Smooth muscle cell (in vitro differentiated cells): ENCODE data around the gene ARHGAP24. TPM values are rescaled to one million over a fixed set of nuclear protein-coding genes. Genes with fewer than 3 reads are reported as not detected.

Experiments
- DNase-seq: peaks from one replicate; lab custom pipeline; 2025; ENCODE audit not compliant: unreplicated experiment; lab: John Stamatoyannopoulos, UW
- H2AFZ ChIP-seq: fragments of 200-600 bp; sonication (generic); 2 replicates; pipeline ENCODE4 v1.6.0; 2016; ENCODE audit warnings: antibody characterized with exemption, low read depth, mild to moderate bottlenecking
- H3F3A ChIP-seq: fragments of 200-600 bp; sonication (generic); 2 replicates; pipeline ENCODE4 v1.6.0; 2017; ENCODE audit warnings: antibody characterized with exemption, low read depth
- H3K27ac ChIP-seq: fragments of 200-600 bp; sonication (generic); 2 replicates; pipeline ENCODE4 v1.5.1; 2016; ENCODE audit warnings: low read depth, mild to moderate bottlenecking
- H3K27me3 ChIP-seq: fragments of 200-600 bp; sonication (generic); 2 replicates; pipeline ENCODE4 v1.6.1; 2016; ENCODE audit warnings: low read depth, mild to moderate bottlenecking
- H3K36me3 ChIP-seq: fragments of 200-600 bp; sonication (generic); 2 replicates; pipeline ENCODE4 v1.5.1; 2016; ENCODE audit warnings: low read depth
- H3K4me1 ChIP-seq: fragments of 200-600 bp; sonication (generic); 2 replicates; pipeline ENCODE4 v1.5.1; 2016; ENCODE audit warnings: low read depth
- H3K4me2 ChIP-seq: fragments of 200-600 bp; sonication (generic); 2 replicates; pipeline ENCODE4 v1.6.0; 2016; ENCODE audit warnings: mild to moderate bottlenecking
- H3K4me3 ChIP-seq: fragments of 200-600 bp; sonication (generic); 2 replicates; pipeline ENCODE4 v1.5.1; 2016; ENCODE audit warnings: mild to moderate bottlenecking
- H3K79me2 ChIP-seq: fragments of 200-600 bp; sonication (generic); 2 replicates; pipeline ENCODE4 v1.6.0; 2016; ENCODE audit warnings: low read depth, mild to moderate bottlenecking
- H3K9ac ChIP-seq: fragments of 200-600 bp; sonication (generic); 2 replicates; pipeline ENCODE4 v1.6.0; 2016; ENCODE audit warnings: low read depth
- H3K9me3 ChIP-seq: fragments of 200-600 bp; sonication (generic); replicated peaks from 2 replicates; pipeline ENCODE4 v1.5.1; 2016; ENCODE audit warnings: low read depth
- H4K20me1 ChIP-seq: fragments of 200-600 bp; sonication (generic); 2 replicates; pipeline ENCODE4 v1.6.0; 2016; ENCODE audit warnings: low read depth
- WGBS: methylation state at CpG from one replicate; pipeline ENCODE4 v1.1.7; 2016; ENCODE audit warnings: low lambda C conversion rate; 5-methylcytosine and 5-hydroxymethylcytosine counted together
- polyA plus RNA-seq: library from polyadenylated mRNA; unstranded; fragments of >200 nt; fragmentation: Nextera tagmentation; extraction: Ambion mirVana; gene quantifications from 2 replicates; pipeline ENCODE4 v1.2.1, GENCODE V29; 2016
- total RNA-seq: library from RNA; depleted of rRNA; stranded (reverse); fragments of >200 nt; gene quantifications from 2 replicates; pipeline ENCODE4 v1.2.3, GENCODE V29; 2014
- TF ChIP-seq, protein P1 (sequence below): fragments of 200-600 bp; sonication (generic); IDR thresholded peaks from 2 replicates; pipeline ENCODE4 v1.5.1; 2017; ENCODE audit warnings: borderline replicate concordance, mild to moderate bottlenecking, antibody characterized with exemption; ENCODE audit not compliant: insufficient read depth, poor library complexity, severe bottlenecking

Gene ARHGAP24
- total and polyA plus RNA-seq, 2 experiments from 2014 or later = 4.9 to 18.2 TPM

DNA sequence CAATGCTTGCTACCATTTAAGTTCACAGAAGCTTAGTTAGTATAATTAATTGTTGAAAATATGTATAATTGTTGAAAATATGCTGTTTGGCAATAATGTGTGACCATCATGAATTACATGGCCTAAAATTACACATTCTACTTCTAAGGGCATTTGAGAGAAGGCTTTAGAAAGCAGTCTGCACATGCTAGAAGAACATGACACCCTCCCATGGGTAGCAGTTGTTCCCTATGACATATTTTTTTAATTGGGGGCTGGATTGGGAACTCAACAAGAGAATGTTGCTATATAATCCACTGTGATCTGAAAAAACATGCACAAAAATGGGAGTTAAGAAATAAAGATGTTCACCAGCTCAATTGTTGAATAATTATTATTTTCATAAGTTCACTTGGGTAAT lies 331.4 kb downstream of the ARHGAP24 start:
- Histone ChIP-seq H3K27me3 (no peaks in the 10 kb centered on the region), H2AFZ (no peak overlapping the region), H3K36me3 (no peaks in the 10 kb centered on the region), H3K4me2 (no peak overlapping the region), H3K4me3 (no peak overlapping the region), H4K20me1 (no peaks in the 10 kb centered on the region), H3K9ac (no peak overlapping the region), H3K9me3 (no peaks in the 10 kb centered on the region), H3K27ac (no peak overlapping the region), H3K79me2 (no peaks in the 10 kb centered on the region), H3F3A (no peaks in the 10 kb centered on the region), H3K4me1 (no peaks in the 10 kb centered on the region)
- TF ChIP-seq, protein P1, sequence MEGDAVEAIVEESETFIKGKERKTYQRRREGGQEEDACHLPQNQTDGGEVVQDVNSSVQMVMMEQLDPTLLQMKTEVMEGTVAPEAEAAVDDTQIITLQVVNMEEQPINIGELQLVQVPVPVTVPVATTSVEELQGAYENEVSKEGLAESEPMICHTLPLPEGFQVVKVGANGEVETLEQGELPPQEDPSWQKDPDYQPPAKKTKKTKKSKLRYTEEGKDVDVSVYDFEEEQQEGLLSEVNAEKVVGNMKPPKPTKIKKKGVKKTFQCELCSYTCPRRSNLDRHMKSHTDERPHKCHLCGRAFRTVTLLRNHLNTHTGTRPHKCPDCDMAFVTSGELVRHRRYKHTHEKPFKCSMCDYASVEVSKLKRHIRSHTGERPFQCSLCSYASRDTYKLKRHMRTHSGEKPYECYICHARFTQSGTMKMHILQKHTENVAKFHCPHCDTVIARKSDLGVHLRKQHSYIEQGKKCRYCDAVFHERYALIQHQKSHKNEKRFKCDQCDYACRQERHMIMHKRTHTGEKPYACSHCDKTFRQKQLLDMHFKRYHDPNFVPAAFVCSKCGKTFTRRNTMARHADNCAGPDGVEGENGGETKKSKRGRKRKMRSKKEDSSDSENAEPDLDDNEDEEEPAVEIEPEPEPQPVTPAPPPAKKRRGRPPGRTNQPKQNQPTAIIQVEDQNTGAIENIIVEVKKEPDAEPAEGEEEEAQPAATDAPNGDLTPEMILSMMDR = no peak
- no peak for DNase-seq

DNA sequence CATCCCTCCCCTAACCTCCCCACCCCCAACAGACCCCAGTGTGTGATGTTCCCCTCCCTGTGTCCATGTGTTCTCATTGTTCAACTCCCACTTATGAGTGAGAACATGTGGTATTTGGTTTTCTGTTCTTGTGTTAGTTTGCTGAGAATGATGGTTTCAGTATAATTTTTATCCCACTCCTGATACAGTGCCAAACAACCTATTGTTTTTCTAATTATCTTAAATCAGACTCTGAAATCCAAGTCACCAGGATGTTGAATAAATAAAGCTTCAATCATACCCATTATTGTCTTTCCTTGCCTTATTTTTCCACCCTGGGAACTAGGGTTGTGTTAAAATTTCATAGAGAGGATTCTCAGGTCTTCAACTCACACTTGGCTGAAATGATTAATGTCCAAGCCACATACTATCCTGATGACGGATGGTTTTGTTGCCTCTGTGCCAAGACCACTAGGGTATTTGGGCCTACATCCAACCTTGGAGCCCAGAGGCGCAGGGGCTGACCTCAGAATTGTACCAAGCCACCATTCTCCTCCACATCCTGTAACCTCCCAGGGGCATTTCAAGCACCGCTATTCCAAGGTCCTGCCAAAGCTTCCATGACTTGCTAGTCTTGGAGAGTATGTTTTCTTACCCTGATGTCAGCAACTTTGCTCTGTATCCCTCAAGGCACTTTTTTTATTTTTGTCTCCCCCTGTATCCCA lies 332.4 kb downstream of the ARHGAP24 start:
- Histone ChIP-seq H3K4me3 (no peak overlapping the region), H3K9ac (no peak overlapping the region), H4K20me1 (no peaks in the 10 kb centered on the region), H3K36me3 (no peaks in the 10 kb centered on the region), H3K4me1 (no peaks in the 10 kb centered on the region), H3K79me2 (no peaks in the 10 kb centered on the region), H3K9me3 (no peaks in the 10 kb centered on the region), H3K27me3 (no peaks in the 10 kb centered on the region), H3K4me2 (no peak overlapping the region), H2AFZ (no peak overlapping the region), H3F3A (no peaks in the 10 kb centered on the region), H3K27ac (no peak overlapping the region)
- WGBS = 95% methylated on average over 3 of the region's 3 CpGs
- TF ChIP-seq, protein P1 = no peak
- no peak for DNase-seq

DNA sequence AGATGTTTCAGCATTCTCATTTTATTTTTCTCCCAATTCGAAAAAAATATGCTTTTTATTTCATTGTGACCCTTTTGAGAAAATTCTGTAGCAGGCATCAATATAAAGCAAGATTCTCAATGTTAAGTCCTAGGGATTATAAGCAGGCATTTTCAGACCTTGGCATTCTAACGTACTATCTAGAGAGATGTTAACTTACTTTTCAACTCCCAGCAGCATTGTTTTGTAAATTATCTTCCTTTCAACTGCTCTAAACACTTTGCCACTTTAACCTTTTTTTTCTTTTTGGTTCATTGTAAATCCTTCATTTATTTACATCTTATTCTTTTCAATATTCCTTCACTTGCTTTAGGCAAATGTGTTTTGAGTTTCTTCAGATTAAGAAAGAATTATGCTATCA lies 333.2 kb downstream of the ARHGAP24 start:
- H3K9me3 ChIP-seq = no peaks in the 10 kb centered on the region
- H3K79me2 ChIP-seq = no peaks in the 10 kb centered on the region
- no peaks in the 10 kb centered on the region for H3F3A ChIP-seq
- no peak overlapping the region for H3K27ac ChIP-seq
- H4K20me1 ChIP-seq = no peaks in the 10 kb centered on the region
- H3K4me2 ChIP-seq = no peak overlapping the region
- no peak overlapping the region for H2AFZ ChIP-seq
- 27% methylated on average over 2 of the region's 2 CpGs for WGBS
- H3K36me3 ChIP-seq = no peaks in the 10 kb centered on the region
- no peaks in the 10 kb centered on the region for H3K27me3 ChIP-seq
- H3K9ac ChIP-seq = no peak overlapping the region
- no peak for DNase-seq
- TF ChIP-seq, protein P1 = no peak
- H3K4me1 ChIP-seq = no peaks in the 10 kb centered on the region
- no peak overlapping the region for H3K4me3 ChIP-seq

DNA sequence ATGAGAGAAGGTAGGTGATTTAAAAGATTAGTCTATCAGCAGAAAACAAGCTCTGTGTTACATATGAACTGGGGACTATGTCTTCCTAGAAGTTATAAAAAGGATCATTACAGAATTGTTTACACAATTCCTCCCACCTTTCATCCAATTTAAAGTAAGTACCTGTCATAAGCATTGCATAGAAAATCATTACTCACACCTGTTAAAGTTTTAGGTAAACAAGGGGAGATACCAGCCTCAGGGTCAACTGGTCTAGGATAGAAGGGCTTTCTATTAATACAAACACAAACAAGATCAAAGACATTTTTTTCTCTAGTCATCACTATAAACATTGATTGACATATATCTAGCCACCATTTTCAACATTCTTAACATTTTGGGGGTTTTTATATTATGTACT lies 333.9 kb downstream of the ARHGAP24 start:
- Histone ChIP-seq H3K36me3 (no peaks in the 10 kb centered on the region), H3K4me2 (no peak overlapping the region), H3K4me3 (no peak overlapping the region), H3K79me2 (no peaks in the 10 kb centered on the region), H3F3A (no peaks in the 10 kb centered on the region), H3K9ac (no peak overlapping the region), H3K9me3 (no peaks in the 10 kb centered on the region), H3K27me3 (no peaks in the 10 kb centered on the region), H3K4me1 (no peaks in the 10 kb centered on the region), H4K20me1 (no peaks in the 10 kb centered on the region), H2AFZ (no peak overlapping the region), H3K27ac (no peak overlapping the region)
- TF ChIP-seq, protein P1 = no peak
- no peak for DNase-seq
